PC-3 (cell line): ENCODE data around the gene ITGB1BP2. TPM values are rescaled to one million over a fixed set of nuclear protein-coding genes. Genes with fewer than 3 reads are reported as not detected.
"Not testable (repeated sequence)": the region's sequence is repeated elsewhere in the genome, so short reads cannot be mapped to it uniquely, and the experiment has no call there.

Source experiments
- ATAC-seq: fragments of 200-7000 bp; cut with Tn5 transposase; 2 replicates; pipeline ENCODE4 v1.9.1; 2020; ENCODE audit warnings: mild to moderate bottlenecking, moderate library complexity
- BruUV-seq: library from RNA; stranded (reverse); fragments of 400-500 nt; replicated peaks from 2 replicates; lab custom pipeline; 2021; lab: Mats Ljungman, UMichigan
- CTCF ChIA-PET: fragments of 300-600 bp; sonication (Branson Sonifier 250); formaldehyde crosslinking; loops from one replicate; lab custom pipeline; 2022; ENCODE audit warnings: antibody characterized with exemption; lab: Charles Lee
- POLR2A ChIA-PET: fragments of 300-600 bp; sonication (Branson Sonifier 250); formaldehyde crosslinking; loops from one replicate; lab custom pipeline; 2022; ENCODE audit warnings: antibody characterized with exemption; ENCODE audit not compliant: unreplicated experiment; lab: Charles Lee
- DNase-seq: peaks from one replicate; pipeline ENCODE4 v3.0.0-alpha.2; 2015
- H2AFZ ChIP-seq: fragments of 300-600 bp; sonication (generic); 2 replicates; pipeline ENCODE4 v1.6.0; 2016; ENCODE audit warnings: antibody characterized with exemption, low read length
- H3F3A ChIP-seq: fragments of 300-600 bp; sonication (generic); one replicate; pipeline ENCODE4 v1.6.0; 2017; ENCODE audit warnings: antibody characterized with exemption, low read length, control low read depth, mild to moderate bottlenecking; ENCODE audit not compliant: unreplicated experiment
- H3K27ac ChIP-seq: fragments of 300-600 bp; sonication (generic); 2 replicates; pipeline ENCODE4 v1.5.1; 2016; ENCODE audit warnings: mild to moderate bottlenecking, low read length
- H3K27me3 ChIP-seq: fragments of 300-600 bp; sonication (generic); 2 replicates; pipeline ENCODE4 v1.6.1; 2016; ENCODE audit warnings: low read length, mixed read lengths
- H3K36me3 ChIP-seq: fragments of 300-600 bp; sonication (generic); 2 replicates; pipeline ENCODE4 v1.6.1; 2016; ENCODE audit warnings: low read depth, mixed run types, low read length, mixed read lengths
- H3K4me1 ChIP-seq: fragments of 300-600 bp; sonication (generic); 2 replicates; pipeline ENCODE4 v1.5.1; 2016; ENCODE audit warnings: low read length; ENCODE audit not compliant: insufficient read depth
- H3K4me2 ChIP-seq: fragments of 300-600 bp; sonication (generic); 2 replicates; pipeline ENCODE4 v1.6.0; 2016; ENCODE audit warnings: low read length
- H3K4me3 ChIP-seq: fragments of 300-600 bp; sonication (generic); 2 replicates; pipeline ENCODE4 v1.5.1; 2016; ENCODE audit warnings: mild to moderate bottlenecking, low read length, mixed read lengths
- H3K79me2 ChIP-seq: fragments of 300-600 bp; sonication (generic); 2 replicates; pipeline ENCODE4 v1.6.1; 2017; ENCODE audit warnings: low read length, mixed read lengths
- H3K9ac ChIP-seq: fragments of 300-600 bp; sonication (generic); 2 replicates; pipeline ENCODE4 v1.6.0; 2016; ENCODE audit warnings: mild to moderate bottlenecking, low read length
- H3K9me2 ChIP-seq: fragments of 300-600 bp; sonication (generic); replicated peaks from 2 replicates; pipeline ENCODE4 v1.6.1; 2016; ENCODE audit warnings: mixed run types, low read length, mixed read lengths
- H3K9me3 ChIP-seq: fragments of 300-600 bp; sonication (generic); 2 replicates; pipeline ENCODE4 v1.6.1; 2016; ENCODE audit warnings: low read length, mixed read lengths
- H4K20me1 ChIP-seq: fragments of 300-600 bp; sonication (generic); 2 replicates; pipeline ENCODE4 v1.6.1; 2016; ENCODE audit warnings: low read length, mixed read lengths
- CTCF ChIP-seq: fragments of 300-600 bp; sonication (generic); conservative IDR thresholded peaks from 2 replicates; pipeline ENCODE4 v1.5.1; 2017; ENCODE audit warnings: antibody characterized with exemption, low read depth, mild to moderate bottlenecking, low read length
- EZH2 ChIP-seq: fragments of 300-600 bp; sonication (generic); IDR thresholded peaks from one replicate; pipeline ENCODE4 v1.6.1; 2017; ENCODE audit warnings: antibody characterized with exemption, mild to moderate bottlenecking, low read length; ENCODE audit not compliant: unreplicated experiment
- EZH2phosphoT487 ChIP-seq: fragments of 300-600 bp; sonication (generic); IDR thresholded peaks from 2 replicates; pipeline ENCODE4 v1.6.1; 2018; ENCODE audit warnings: mild to moderate bottlenecking, antibody characterized with exemption, low read length, borderline replicate concordance
- intact Hi-C: fragments of 100-400 bp; cut with micrococcal nuclease; formaldehyde crosslinking; loops from 2 replicates; pipeline ENCODE4 v1.9.0; 2023
- total RNA-seq: library from RNA; depleted of rRNA; stranded (reverse); fragments of >200 nt; gene quantifications from 2 replicates; pipeline ENCODE4 v1.2.3, GENCODE V29; 2014; rRNA removed

The ITGB1BP2 gene
- total RNA-seq, 1 experiment from 2014 or later = 1.7 TPM

- intact Hi-C loops = no loop called here
- H2AFZ ChIP-seq = no peak overlapping the region
- BruUV-seq = no TSS peak
Measured at GRCh38 chrX:71326394-71326793, 24.8 kb downstream of the ITGB1BP2 start.

GRCh38 chrX:71349151-71349665, 47.7 kb downstream of the ITGB1BP2 start:
- H3K27me3 ChIP-seq, intact Hi-C loops, H3K4me2 ChIP-seq, H3K9ac ChIP-seq, H2AFZ ChIP-seq, ATAC-seq, H3K27ac ChIP-seq, H3F3A ChIP-seq, POLR2A ChIA-PET, DNase-seq, H3K9me3 ChIP-seq, H4K20me1 ChIP-seq, CTCF ChIA-PET, BruUV-seq, H3K4me3 ChIP-seq, H3K9me2 ChIP-seq, H3K79me2 ChIP-seq, H3K36me3 ChIP-seq, H3K4me1 ChIP-seq: not testable (repeated sequence)

More at GRCh38 chrX:71326394-71326793, 24.8 kb downstream of the ITGB1BP2 start:
- H3K9ac ChIP-seq = no peak overlapping the region
- H3K4me1 ChIP-seq = no peaks in the 10 kb centered on the region
- no peak for TF ChIP-seq CTCF
- no peak for TF ChIP-seq EZH2phosphoT487
- no peak for TF ChIP-seq EZH2
- ATAC-seq = no peak
- H3K9me3 ChIP-seq = no peaks in the 10 kb centered on the region
- no peak overlapping the region for H3K4me3 ChIP-seq
- no peak for DNase-seq
- H3K27me3 ChIP-seq = no peaks in the 10 kb centered on the region
- H3K27ac ChIP-seq = no peak overlapping the region
- no peaks in the 10 kb centered on the region for H3K79me2 ChIP-seq
- H3F3A ChIP-seq = no peaks in the 10 kb centered on the region
- peaks cover 6% of the 10 kb centered on the region; the same call in 1 of the 2 replicates for H3K36me3 ChIP-seq
- ChIA-PET CTCF (no interaction called here), POLR2A (no interaction called here)
- H3K4me2 ChIP-seq = no peak overlapping the region
- H4K20me1 ChIP-seq = no peaks in the 10 kb centered on the region
- H3K9me2 ChIP-seq = no peaks in the 10 kb centered on the region

GRCh38 chrX:71349867-71350266, 48.3 kb downstream of the ITGB1BP2 start:
- DNase-seq, H3F3A ChIP-seq, H3K9me3 ChIP-seq, H3K9me2 ChIP-seq, ATAC-seq, H3K9ac ChIP-seq, H3K4me3 ChIP-seq, H4K20me1 ChIP-seq, H3K27ac ChIP-seq, H2AFZ ChIP-seq, H3K4me1 ChIP-seq, intact Hi-C loops, H3K4me2 ChIP-seq, CTCF ChIA-PET, H3K79me2 ChIP-seq, POLR2A ChIA-PET, H3K36me3 ChIP-seq, BruUV-seq, H3K27me3 ChIP-seq: not testable (repeated sequence)

GRCh38 chrX:71352439-71352838, 50.9 kb downstream of the ITGB1BP2 start:
- H2AFZ ChIP-seq, H3K4me3 ChIP-seq, ATAC-seq, H3K9me2 ChIP-seq, BruUV-seq, H3K4me1 ChIP-seq, intact Hi-C loops, H4K20me1 ChIP-seq, CTCF ChIA-PET, H3K27me3 ChIP-seq, H3F3A ChIP-seq, H3K36me3 ChIP-seq, H3K4me2 ChIP-seq, H3K27ac ChIP-seq, H3K9ac ChIP-seq, H3K79me2 ChIP-seq, H3K9me3 ChIP-seq, DNase-seq: not testable (repeated sequence)
- POLR2A ChIA-PET = interaction anchor here (0.6 kb wide), 1 partner anchor 99 kb away, joined by 6 read pairs; no protein-coding TSS in a partner anchor

Other genes with a start within 250 kb of the ITGB1BP2 start
- gene SNX12, start 233.4 kb upstream of the ITGB1BP2 start, total RNA-seq = 43.9 and 48.4 TPM in 2 replicates
- 5.1 and 5.6 TPM in 2 replicates for gene FOXO4, start 205.9 kb upstream of the ITGB1BP2 start, total RNA-seq
- gene CXorf65, start 195.0 kb upstream of the ITGB1BP2 start, total RNA-seq = not detected in 2 replicates
- gene IL2RG, start 190.2 kb upstream of the ITGB1BP2 start, total RNA-seq = not detected in 2 replicates
- gene MED12, start 183.2 kb upstream of the ITGB1BP2 start, total RNA-seq = 28.1 and 45.8 TPM in 2 replicates
- gene NLGN3, start 156.9 kb upstream of the ITGB1BP2 start, total RNA-seq = 0.23 and 0.29 TPM in 2 replicates
- not detected in 2 replicates for gene GJB1, start 78.5 kb upstream of the ITGB1BP2 start, total RNA-seq
- gene ZMYM3, start 47.6 kb upstream of the ITGB1BP2 start, total RNA-seq = 23.5 and 25.2 TPM in 2 replicates
- gene NONO, start 18.1 kb upstream of the ITGB1BP2 start, total RNA-seq = 514 and 631 TPM in 2 replicates
- 36.8 and 45.2 TPM in 2 replicates for gene TAF1, start 64.6 kb downstream of the ITGB1BP2 start, total RNA-seq
- 94.2 and 99.8 TPM in 2 replicates for gene OGT, start 231.4 kb downstream of the ITGB1BP2 start, total RNA-seq